Measurements from ENCODE around the gene BCL3. TPM values are rescaled to one million over a fixed set of nuclear protein-coding genes. Genes with fewer than 3 reads are reported as not detected.

The BCL3 gene
- total and polyA plus RNA-seq, 2 of the 13 experiments (the other 11 are each of a cell fraction or from before 2014, with no cell fraction given), result 2.3 to 4.0 TPM

DNA sequence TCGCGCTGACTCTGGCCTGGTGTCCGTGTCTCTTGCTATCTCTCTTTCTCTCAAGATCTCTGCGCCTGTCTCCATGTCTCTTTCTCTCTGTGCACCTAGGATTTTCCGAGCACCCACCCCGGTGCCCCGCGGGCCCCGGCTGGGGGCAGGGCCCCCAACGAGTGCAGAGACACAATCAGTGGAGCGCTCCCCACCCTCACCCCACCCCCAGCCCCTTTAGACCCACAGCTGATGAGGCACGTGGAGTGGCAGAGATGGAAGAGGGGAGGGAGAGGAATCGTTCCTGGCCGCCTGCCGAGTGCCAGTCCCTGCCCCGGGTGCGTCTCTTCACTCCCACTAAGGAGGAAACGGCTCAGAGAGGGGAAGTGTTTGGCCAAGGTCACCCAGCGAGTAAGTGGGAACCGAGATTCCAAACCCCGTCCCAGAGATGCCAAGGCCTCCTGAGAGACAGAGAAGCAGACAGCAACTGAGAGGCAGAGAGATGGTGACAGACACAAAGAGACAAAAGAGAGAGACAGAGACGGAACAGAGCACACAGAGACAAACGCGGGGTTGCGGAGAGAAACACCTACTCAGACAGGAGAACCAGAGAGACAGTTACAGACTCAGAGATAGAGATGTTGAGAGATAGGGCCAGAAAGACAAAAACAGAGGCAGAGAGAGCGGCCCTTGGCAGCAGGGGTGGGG, 626 bp upstream of the BCL3 start (continued):
- TF ChIP-seq ZFX (CRISPR knock-in tag; IDR thresholded peaks at IDR 0.05; ENCODE audit: low read depth), result 0 out of 2 replicates have a peak, but pooled peaks have one; percentile 27
- TF ChIP-seq NFYB (CRISPR knock-in tag; IDR thresholded peaks at IDR 0.05), result no peak
- no peak for TF ChIP-seq NONO (IDR thresholded peaks at IDR 0.05)
- TF ChIP-seq NONO (CRISPR knock-in tag; conservative IDR thresholded peaks at IDR 0.05), result no peak; the same call in 1 of the 2 replicates
- TF ChIP-seq, protein P1, sequence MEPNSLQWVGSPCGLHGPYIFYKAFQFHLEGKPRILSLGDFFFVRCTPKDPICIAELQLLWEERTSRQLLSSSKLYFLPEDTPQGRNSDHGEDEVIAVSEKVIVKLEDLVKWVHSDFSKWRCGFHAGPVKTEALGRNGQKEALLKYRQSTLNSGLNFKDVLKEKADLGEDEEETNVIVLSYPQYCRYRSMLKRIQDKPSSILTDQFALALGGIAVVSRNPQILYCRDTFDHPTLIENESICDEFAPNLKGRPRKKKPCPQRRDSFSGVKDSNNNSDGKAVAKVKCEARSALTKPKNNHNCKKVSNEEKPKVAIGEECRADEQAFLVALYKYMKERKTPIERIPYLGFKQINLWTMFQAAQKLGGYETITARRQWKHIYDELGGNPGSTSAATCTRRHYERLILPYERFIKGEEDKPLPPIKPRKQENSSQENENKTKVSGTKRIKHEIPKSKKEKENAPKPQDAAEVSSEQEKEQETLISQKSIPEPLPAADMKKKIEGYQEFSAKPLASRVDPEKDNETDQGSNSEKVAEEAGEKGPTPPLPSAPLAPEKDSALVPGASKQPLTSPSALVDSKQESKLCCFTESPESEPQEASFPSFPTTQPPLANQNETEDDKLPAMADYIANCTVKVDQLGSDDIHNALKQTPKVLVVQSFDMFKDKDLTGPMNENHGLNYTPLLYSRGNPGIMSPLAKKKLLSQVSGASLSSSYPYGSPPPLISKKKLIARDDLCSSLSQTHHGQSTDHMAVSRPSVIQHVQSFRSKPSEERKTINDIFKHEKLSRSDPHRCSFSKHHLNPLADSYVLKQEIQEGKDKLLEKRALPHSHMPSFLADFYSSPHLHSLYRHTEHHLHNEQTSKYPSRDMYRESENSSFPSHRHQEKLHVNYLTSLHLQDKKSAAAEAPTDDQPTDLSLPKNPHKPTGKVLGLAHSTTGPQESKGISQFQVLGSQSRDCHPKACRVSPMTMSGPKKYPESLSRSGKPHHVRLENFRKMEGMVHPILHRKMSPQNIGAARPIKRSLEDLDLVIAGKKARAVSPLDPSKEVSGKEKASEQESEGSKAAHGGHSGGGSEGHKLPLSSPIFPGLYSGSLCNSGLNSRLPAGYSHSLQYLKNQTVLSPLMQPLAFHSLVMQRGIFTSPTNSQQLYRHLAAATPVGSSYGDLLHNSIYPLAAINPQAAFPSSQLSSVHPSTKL (CRISPR knock-in tag; IDR thresholded peaks at IDR 0.05), result no peak
- peak; percentile 38; the same call in 1 of the 2 replicates for TF ChIP-seq ZNF232 (CRISPR knock-in tag; IDR thresholded peaks at IDR 0.05; ENCODE audit: borderline replicate concordance)
- TF ChIP-seq PTBP1 (IDR thresholded peaks at IDR 0.05; ENCODE audit: low read depth, low read length, poor library complexity, severe bottlenecking), result peak; percentile 10
- no peak for TF ChIP-seq NFRKB (IDR thresholded peaks at IDR 0.05)
- TF ChIP-seq ZNF788 (CRISPR knock-in tag; IDR thresholded peaks at IDR 0.05; ENCODE audit: borderline replicate concordance), result 0 out of 2 replicates have a peak, but pooled peaks have one; percentile 27
- TF ChIP-seq, protein P2, sequence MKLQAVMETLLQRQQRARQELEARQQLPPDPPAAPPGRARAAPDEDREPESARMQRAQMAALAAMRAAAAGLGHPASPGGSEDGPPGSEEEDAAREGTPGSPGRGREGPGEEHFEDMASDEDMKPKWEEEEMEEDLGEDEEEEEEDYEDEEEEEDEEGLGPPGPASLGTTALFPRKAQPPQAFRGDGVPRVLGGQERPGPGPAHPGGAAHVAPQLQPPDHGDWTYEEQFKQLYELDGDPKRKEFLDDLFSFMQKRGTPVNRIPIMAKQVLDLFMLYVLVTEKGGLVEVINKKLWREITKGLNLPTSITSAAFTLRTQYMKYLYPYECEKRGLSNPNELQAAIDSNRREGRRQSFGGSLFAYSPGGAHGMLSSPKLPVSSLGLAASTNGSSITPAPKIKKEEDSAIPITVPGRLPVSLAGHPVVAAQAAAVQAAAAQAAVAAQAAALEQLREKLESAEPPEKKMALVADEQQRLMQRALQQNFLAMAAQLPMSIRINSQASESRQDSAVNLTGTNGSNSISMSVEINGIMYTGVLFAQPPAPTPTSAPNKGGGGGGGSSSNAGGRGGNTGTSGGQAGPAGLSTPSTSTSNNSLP (IDR thresholded peaks at IDR 0.05; ENCODE audit: low read depth, low read length), result no peak
- TF ChIP-seq, protein P3, sequence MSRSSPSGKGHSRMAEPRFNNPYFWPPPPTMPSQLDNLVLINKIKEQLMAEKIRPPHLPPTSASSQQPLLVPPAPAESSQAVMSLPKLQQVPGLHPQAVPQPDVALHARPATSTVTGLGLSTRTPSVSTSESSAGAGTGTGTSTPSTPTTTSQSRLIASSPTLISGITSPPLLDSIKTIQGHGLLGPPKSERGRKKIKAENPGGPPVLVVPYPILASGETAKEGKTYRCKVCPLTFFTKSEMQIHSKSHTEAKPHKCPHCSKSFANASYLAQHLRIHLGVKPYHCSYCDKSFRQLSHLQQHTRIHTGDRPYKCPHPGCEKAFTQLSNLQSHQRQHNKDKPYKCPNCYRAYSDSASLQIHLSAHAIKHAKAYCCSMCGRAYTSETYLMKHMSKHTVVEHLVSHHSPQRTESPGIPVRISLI (CRISPR knock-in tag; IDR thresholded peaks at IDR 0.05; ENCODE audit: borderline replicate concordance), result no peak
- TF ChIP-seq IRF2 (CRISPR knock-in tag; IDR thresholded peaks at IDR 0.05), result no peak
- TF ChIP-seq IKZF4 (CRISPR knock-in tag; IDR thresholded peaks at IDR 0.05; ENCODE audit: borderline replicate concordance, low read depth, not compliant biosample characterization), result no peak
- TF ChIP-seq EP300 (IDR thresholded peaks at IDR 0.05; ENCODE audit: low read depth in 2 of 2, low read length in 2 of 2), result no peak
- peak; percentile 11; the same call in 1 of the 2 replicates for TF ChIP-seq EP300 (CRISPR knock-in tag; IDR thresholded peaks at IDR 0.05; ENCODE audit: borderline replicate concordance)
- TF ChIP-seq TGIF2 (CRISPR knock-in tag; IDR thresholded peaks at IDR 0.05), result no peak
- TF ChIP-seq HOXD1 (CRISPR knock-in tag; IDR thresholded peaks at IDR 0.05), result no peak
- TF ChIP-seq, protein P4, sequence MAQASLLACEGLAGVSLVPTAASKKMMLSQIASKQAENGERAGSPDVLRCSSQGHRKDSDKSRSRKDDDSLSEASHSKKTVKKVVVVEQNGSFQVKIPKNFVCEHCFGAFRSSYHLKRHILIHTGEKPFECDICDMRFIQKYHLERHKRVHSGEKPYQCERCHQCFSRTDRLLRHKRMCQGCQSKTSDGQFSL (CRISPR knock-in tag; IDR thresholded peaks at IDR 0.05), result no peak
- TF ChIP-seq, protein P5, sequence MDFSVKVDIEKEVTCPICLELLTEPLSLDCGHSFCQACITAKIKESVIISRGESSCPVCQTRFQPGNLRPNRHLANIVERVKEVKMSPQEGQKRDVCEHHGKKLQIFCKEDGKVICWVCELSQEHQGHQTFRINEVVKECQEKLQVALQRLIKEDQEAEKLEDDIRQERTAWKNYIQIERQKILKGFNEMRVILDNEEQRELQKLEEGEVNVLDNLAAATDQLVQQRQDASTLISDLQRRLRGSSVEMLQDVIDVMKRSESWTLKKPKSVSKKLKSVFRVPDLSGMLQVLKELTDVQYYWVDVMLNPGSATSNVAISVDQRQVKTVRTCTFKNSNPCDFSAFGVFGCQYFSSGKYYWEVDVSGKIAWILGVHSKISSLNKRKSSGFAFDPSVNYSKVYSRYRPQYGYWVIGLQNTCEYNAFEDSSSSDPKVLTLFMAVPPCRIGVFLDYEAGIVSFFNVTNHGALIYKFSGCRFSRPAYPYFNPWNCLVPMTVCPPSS (IDR thresholded peaks at IDR 0.05), result no peak
